Esophagus (tissue), 2 donors: Measurements from ENCODE around the gene TTC28. TPM values are rescaled to one million over a fixed set of nuclear protein-coding genes. Genes with fewer than 3 reads are reported as not detected.

Experiments
- H3K27ac ChIP-seq, 2 donors: one replicate each; pipeline ENCODE4 v1.5.1; 2013; ENCODE audit warnings: low read depth in 2 of 2, mild to moderate bottlenecking in 2 of 2, inconsistent platforms in 1 of 2, low read length in 1 of 2, moderate library complexity in 1 of 2
- H3K27me3 ChIP-seq, 2 donors: one replicate each; pipeline ENCODE4 v1.6.1; 2013; ENCODE audit warnings: low read length in 2 of 2, control low read depth in 1 of 2, mild to moderate bottlenecking in 1 of 2; ENCODE audit not compliant: insufficient read depth in 2 of 2, control insufficient read depth in 1 of 2
- H3K36me3 ChIP-seq, 2 donors: one replicate each; pipeline ENCODE4 v1.6.1; 2013; ENCODE audit warnings: low read length in 1 of 2; ENCODE audit not compliant: control insufficient read depth in 2 of 2, insufficient read depth in 2 of 2
- H3K4me1 ChIP-seq, 2 donors: one replicate each; pipeline ENCODE4 v1.6.1; 2013; ENCODE audit warnings: low read length in 1 of 2; ENCODE audit not compliant: control insufficient read depth in 2 of 2, insufficient read depth in 2 of 2
- H3K4me3 ChIP-seq, 2 donors: one replicate each; pipeline ENCODE4 v1.5.1; 2013; ENCODE audit warnings: low read length in 2 of 2, mild to moderate bottlenecking in 2 of 2, low read depth in 1 of 2, moderate library complexity in 1 of 2
- H3K9me3 ChIP-seq, 2 donors: one replicate each; pipeline ENCODE4 v1.6.1; 2013; ENCODE audit warnings: mild to moderate bottlenecking in 2 of 2, low read depth in 1 of 2, low read length in 1 of 2, moderate library complexity in 1 of 2; ENCODE audit not compliant: control insufficient read depth in 2 of 2, insufficient read depth in 1 of 2
- WGBS, 2 donors: extraction: QIAGEN DNeasy Blood & Tissue Kit; methylation state at CpG; one replicate each; pipeline ENCODE4 v1.1.7; 2013; 5-methylcytosine and 5-hydroxymethylcytosine counted together
- polyA plus RNA-seq, 2 donors: library from polyadenylated mRNA; stranded (reverse); fragments of 200-250 nt; gene quantifications; one replicate each; pipeline ENCODE4 v1.2.3, GENCODE V29; 2013
- donor health status: healthy with polysubstance abuse.
- donor health status: Bipolar disorder and iron deficiency.

The TTC28 gene
- polyA plus RNA-seq, 2 donors, result 1.4 to 2.6 TPM

DNA sequence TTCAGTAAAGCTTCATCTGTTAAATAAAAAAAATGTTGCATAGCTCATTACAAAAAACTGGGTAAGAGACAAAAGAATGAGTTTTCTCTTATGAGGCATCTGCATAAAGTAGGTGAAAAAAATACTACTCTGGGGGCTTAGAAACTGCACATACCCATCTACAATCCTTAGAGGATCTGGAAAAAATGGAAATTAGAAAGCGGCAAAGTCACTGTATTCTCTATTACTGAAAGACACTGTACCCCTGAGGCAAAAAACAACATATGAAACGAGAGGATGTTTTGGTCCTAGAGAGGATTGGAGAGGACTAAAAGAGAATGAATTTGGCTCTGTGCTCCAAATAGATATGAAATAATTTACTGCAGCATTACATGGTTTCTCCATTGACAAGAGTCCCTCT, 553.8 kb downstream of the TTC28 start:
- no peak overlapping the region for H3K4me3 ChIP-seq
- 80% methylated on average over 2 of the region's 2 CpGs for WGBS, 2 donors
- H3K27me3 ChIP-seq, result no peaks in the 10 kb centered on the region
- H3K27ac ChIP-seq, result no peak overlapping the region
- H3K9me3 ChIP-seq, result no peaks in the 10 kb centered on the region
- no peaks in the 10 kb centered on the region for H3K4me1 ChIP-seq
- H3K36me3 ChIP-seq, result no peaks in the 10 kb centered on the region

DNA sequence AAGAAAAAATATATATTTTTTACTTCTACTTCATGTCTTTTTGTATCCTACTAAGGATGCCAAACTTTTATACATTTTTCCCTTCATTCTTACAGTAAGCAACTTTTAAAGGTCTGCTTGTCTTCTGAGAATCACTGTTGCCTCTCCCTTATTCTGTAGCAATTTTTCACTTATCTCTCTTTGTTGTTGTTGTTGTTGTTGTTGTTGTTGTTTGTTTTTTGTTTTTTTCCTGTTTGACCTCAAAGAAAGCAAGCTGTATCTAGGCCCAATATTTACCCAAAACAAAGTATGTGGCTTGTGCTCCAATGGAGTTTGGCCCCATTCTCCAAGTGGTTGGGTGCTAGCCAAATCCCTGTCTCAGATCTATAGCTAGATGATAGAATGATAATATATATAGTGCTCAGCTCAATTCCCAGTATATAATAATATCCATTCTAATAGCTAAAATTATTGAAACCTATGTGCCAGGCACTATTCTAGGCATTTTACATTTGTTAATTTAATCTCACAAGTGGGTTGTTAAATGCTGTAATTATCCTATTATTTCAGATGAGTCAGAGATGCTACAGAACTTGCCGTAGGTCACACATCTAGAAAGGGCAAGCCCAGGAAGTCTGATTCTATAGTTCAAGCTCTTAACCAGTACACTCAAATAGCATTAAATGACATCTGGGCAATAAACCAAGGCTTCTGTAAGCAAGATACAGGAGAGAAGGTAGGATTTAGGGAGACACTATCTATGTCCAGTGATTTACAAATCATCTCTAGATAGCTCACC, 555.5 kb downstream of the TTC28 start:
- no peaks in the 10 kb centered on the region for H3K36me3 ChIP-seq
- H3K27me3 ChIP-seq, result no peaks in the 10 kb centered on the region
- H3K4me3 ChIP-seq, result no peak overlapping the region
- no peaks in the 10 kb centered on the region for H3K4me1 ChIP-seq
- 50 to 60% methylated on average over 1 of the region's 1 CpG for WGBS, 2 donors
- H3K27ac ChIP-seq, result no peak overlapping the region
- H3K9me3 ChIP-seq, result no peaks in the 10 kb centered on the region

DNA sequence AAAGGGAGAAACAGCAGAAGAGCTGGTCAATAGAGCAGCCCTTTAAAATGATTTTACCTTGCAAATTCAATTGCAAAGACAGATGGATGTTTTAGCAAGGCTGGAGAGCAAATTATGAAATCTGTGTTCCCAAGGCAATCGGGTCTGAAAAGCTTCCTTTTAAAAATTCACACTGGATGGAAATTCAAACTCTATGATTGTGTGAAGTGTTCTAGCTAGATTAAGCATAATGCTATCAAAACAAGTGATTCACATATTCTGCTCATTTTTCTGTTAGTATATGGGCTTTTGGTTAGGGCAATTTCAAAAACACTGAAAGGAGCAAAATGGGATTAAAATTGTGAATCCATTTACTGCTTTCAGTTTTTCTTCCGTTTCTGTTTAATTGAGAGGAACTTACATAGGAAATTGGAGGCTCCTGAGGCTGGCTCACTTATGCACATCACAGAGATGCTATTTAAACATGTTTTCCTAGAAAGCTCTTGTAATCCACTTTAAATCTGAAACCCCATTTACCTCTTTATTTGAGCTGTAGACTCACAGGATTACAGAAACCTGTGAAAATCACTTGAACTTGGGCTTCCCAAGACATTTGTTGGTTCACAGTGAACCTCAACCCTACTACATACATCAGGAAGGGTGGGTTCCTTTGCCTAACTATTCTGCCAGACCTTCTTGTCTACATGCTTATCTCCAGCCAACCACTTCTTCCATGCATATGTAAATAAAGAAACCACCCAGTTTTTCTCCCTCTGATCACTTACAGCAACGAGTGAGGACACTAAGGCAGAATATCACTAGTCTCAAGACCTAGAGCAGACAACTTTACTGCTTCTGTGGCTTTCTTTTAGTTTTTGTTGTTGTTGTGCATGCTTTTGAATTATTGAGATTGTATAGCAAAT, 558.7 kb downstream of the TTC28 start:
- H3K4me3 ChIP-seq, result no peak overlapping the region
- peaks cover 0 to 2% of the 10 kb centered on the region in 2 donors for H3K4me1 ChIP-seq
- WGBS, 2 donors, result 68 to 69% methylated on average over 3 of the region's 3 CpGs
- no peaks in the 10 kb centered on the region for H3K27me3 ChIP-seq
- H3K36me3 ChIP-seq, result no peaks in the 10 kb centered on the region
- H3K27ac ChIP-seq, result no peak overlapping the region
- no peaks in the 10 kb centered on the region for H3K9me3 ChIP-seq

DNA sequence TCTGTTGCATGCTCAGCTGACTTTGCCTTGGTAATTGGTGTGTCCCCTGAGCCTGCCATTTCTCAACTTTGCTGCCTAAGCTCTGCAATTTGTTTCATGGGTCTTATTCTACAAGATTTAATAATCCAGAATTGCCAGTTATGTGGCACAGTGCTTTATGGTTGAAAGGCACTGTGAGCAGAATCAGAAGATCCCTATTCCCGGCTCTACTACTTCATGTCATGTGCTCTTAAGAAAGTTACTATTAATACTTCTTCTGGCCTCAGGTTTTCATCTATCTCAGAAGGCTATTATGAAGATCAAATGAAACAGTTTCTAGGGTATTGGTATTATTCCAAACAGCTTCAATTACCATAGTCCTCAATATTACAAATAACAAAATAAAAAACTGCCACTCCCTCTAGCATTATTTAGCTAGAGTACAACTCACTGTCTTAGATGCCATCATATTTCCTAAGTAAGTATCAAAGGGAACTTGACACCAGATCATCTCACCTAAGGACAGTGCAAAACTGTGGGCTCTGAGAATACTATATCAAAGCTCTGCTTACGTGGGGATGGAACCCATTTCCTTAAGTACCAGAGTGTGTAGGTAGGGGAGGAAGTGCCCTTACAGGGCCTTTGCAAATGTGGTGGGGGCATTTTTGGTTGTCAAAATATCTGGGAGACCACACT, 560.5 kb downstream of the TTC28 start:
- H3K9me3 ChIP-seq, result no peaks in the 10 kb centered on the region
- 83 to 87% methylated on average over 2 of the region's 2 CpGs for WGBS, 2 donors

DNA sequence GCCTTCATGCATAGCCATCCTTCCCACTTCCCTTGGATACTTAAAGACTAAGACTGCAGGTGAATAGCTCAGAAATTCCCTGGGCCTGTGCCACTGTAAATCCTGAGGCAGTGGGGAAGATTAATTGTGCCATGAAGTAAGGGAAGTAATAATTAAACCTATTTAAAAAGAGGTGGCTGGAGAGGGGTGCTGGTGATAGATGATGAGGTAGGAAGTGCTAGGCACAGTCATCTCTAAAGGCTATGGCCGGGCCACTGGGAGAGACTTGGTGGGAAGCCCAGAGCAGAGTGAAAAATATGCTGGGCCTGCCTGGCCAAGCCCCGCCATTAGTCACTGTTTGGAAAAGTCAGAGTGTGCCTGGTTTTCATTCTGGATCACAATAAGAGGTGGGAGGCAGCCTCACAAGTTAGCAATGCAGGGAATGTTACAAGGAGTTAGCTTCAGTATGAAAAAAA, 563.4 kb downstream of the TTC28 start:
- Histone ChIP-seq H3K4me3 (no peak overlapping the region), H3K9me3 (no peaks in the 10 kb centered on the region), H3K27ac (no peak overlapping the region), H3K4me1 (peaks cover 0 to 4% of the 10 kb centered on the region in 2 donors), H3K36me3 (no peaks in the 10 kb centered on the region), H3K27me3 (no peaks in the 10 kb centered on the region)
- 31 to 42% methylated on average over 2 of the region's 2 CpGs for WGBS, 2 donors

More for the DNA sequence above, 560.5 kb downstream of the TTC28 start:
- Histone ChIP-seq H3K36me3 (no peaks in the 10 kb centered on the region), H3K27ac (no peak overlapping the region), H3K4me1 (peaks cover 0 to 3% of the 10 kb centered on the region in 2 donors), H3K27me3 (no peaks in the 10 kb centered on the region), H3K4me3 (no peak overlapping the region)

DNA sequence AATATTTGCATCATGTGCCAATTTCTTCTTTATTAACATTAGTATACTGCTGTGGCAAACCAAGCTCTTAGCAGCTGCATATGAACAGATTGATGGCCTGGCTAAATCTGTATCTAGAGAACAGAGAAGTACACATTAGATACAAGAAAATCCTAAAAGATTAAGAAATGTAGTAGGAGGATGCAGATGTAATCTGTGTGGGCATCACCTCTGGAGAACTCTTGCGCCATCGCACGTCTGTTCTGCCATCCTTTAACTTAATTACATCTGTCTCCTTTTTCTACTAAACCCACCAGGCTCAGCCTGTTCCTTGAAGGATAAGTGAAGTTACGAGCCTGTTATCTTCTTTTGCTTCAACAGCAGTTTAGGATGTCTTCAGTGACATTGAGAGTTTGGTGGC, 564.2 kb downstream of the TTC28 start:
- 83 to 86% methylated on average over 4 of the region's 4 CpGs for WGBS, 2 donors
- H3K4me1 ChIP-seq, result peaks cover 0 to 4% of the 10 kb centered on the region in 2 donors
- H3K4me3 ChIP-seq, result no peak overlapping the region
- no peaks in the 10 kb centered on the region for H3K36me3 ChIP-seq
- H3K27me3 ChIP-seq, result no peaks in the 10 kb centered on the region
- H3K9me3 ChIP-seq, result no peaks in the 10 kb centered on the region
- H3K27ac ChIP-seq, result no peak overlapping the region

DNA sequence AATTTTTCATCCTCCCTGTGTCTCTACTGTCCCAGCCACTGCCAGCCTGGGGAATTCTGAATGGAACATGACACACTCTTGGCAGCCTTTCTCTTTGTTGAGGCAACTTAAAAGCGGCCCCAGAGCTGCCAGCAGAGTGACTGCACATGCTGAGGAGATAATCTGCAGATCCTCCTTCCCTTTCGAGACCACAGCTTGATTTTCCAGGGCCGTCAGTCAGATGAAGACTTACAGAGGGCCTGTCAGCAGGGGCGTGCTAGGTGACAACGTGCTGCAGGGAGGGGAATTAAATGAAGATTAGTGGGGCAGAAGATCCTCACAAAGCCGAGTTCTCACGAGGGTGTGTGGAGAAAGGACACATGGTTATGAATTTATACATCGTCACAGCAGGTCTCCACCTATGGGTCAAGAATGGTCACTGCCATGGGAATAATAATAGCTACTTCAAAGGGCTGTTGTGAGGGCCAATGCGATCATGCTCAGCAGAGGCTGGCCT, 567.0 kb downstream of the TTC28 start:
- Histone ChIP-seq H3K4me1 (peaks cover 0 to 6% of the 10 kb centered on the region in 2 donors), H3K27me3 (no peaks in the 10 kb centered on the region), H3K9me3 (no peaks in the 10 kb centered on the region), H3K27ac (peak overlapping the region in 1 of 2 donors; percentile 67), H3K4me3 (no peak overlapping the region), H3K36me3 (no peaks in the 10 kb centered on the region)
- WGBS, 2 donors, result 35 to 38% methylated on average over 9 of the region's 9 CpGs

DNA sequence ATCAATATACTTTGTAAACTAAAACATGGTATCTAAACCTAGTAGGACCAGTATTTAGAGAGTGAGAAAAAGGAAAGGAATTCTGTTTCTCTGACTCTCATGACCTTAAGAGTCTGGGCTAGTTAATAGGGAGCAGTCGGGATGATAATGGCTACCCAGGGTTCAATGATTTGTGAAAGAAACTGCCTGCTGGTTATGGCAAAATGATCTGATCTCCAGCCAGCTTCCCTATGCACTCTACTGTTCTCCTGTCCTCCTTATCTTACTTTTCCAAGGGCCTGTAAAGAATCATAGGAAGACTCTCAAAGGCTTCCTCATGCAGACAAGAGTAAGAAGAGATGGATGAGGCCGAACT, 567.5 kb downstream of the TTC28 start:
- 57 to 64% methylated on average over 2 of the region's 2 CpGs for WGBS, 2 donors
- Histone ChIP-seq H3K9me3 (no peaks in the 10 kb centered on the region), H3K36me3 (no peaks in the 10 kb centered on the region), H3K4me1 (peaks cover 0 to 6% of the 10 kb centered on the region in 2 donors), H3K4me3 (no peak overlapping the region), H3K27me3 (no peaks in the 10 kb centered on the region), H3K27ac (no peak overlapping the region)

DNA sequence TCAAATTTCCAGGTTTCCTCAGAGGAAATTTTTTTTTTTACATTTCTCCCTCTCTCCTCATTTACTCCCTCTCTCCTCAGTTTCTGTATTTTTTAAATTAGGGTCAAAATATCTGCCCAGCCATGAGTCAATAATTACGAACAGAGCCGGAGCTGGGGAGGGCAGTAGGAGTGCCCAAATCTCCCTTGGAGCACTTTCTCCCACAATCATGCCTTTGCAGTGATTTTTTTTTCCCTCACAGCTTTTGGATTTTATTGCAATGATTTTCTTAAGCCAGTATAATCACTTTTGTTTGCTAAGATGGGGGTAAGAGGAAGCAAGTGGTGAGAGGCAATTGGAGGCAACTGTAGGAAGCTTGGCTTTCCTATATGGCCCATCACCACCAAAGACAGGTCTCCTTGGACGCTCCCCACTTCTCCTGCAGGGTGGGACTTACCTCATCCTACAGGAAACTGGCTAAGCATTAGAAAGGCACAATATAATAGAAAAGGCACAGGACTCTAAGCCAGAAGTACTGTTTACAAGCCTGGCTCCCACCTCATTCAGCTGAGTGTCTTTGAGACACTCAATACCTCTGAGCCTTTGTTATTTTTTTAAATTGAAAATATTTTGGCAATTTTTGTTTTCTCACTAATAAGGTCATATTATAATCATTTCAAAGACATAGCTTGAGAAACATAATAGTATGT, 568.0 kb downstream of the TTC28 start:
- no peak overlapping the region for H3K4me3 ChIP-seq
- H3K27me3 ChIP-seq, result no peaks in the 10 kb centered on the region
- H3K4me1 ChIP-seq, result peaks cover 0 to 6% of the 10 kb centered on the region in 2 donors
- no peaks in the 10 kb centered on the region for H3K9me3 ChIP-seq
- H3K27ac ChIP-seq, result no peak overlapping the region
- no peaks in the 10 kb centered on the region for H3K36me3 ChIP-seq
- 69 to 77% methylated on average over 3 of the region's 3 CpGs for WGBS, 2 donors
